HG03025 (cell line): ENCODE data around the gene AP4E1.
"Not testable (repeated sequence)": the region's sequence is repeated elsewhere in the genome, so short reads cannot be mapped to it uniquely, and the experiment has no call there.

Source experiments
- ATAC-seq: cut with Tn5 transposase; IDR thresholded peaks from one replicate; pipeline ENCODE4 v1.9.1; 2021; ENCODE audit warnings: mild to moderate bottlenecking, moderate library complexity; ENCODE audit not compliant: unreplicated experiment, low FRiP score

AP4E1 gene

GRCh38 chr15:50939911-50940310 is 31.4 kb downstream of the AP4E1 start:
- ATAC-seq: no peak

GRCh38 chr15:50940506-50940905 is 32.0 kb downstream of the AP4E1 start:
- ATAC-seq: no peak

GRCh38 chr15:50943638-50944037 is 35.2 kb downstream of the AP4E1 start:
- ATAC-seq: no peak

GRCh38 chr15:50944672-50945071 is 36.2 kb downstream of the AP4E1 start:
- ATAC-seq: no peak

- no peak for ATAC-seq
Measured at GRCh38 chr15:50945725-50946124, 37.2 kb downstream of the AP4E1 start.

- not testable (repeated sequence) for ATAC-seq
Measured at GRCh38 chr15:50950745-50951144, 42.3 kb downstream of the AP4E1 start.

- no peak for ATAC-seq
Measured at GRCh38 chr15:50953302-50953701, 44.8 kb downstream of the AP4E1 start.

GRCh38 chr15:50954837-50955236 is 46.4 kb downstream of the AP4E1 start:
- not testable (repeated sequence) for ATAC-seq

GRCh38 chr15:50959717-50960116 is 51.2 kb downstream of the AP4E1 start:
- no peak for ATAC-seq

- no peak for ATAC-seq
Measured at GRCh38 chr15:50964075-50964474, 55.6 kb downstream of the AP4E1 start.

- ATAC-seq: no peak
Measured at GRCh38 chr15:50968353-50968752, 59.9 kb downstream of the AP4E1 start.

- no peak for ATAC-seq
Measured at GRCh38 chr15:50970524-50970923, 62.0 kb downstream of the AP4E1 start.

- no peak for ATAC-seq
Measured at GRCh38 chr15:50971115-50971514, 62.6 kb downstream of the AP4E1 start.

- ATAC-seq: no peak
Measured at GRCh38 chr15:50971542-50971941, 63.1 kb downstream of the AP4E1 start.

- ATAC-seq: no peak
Measured at GRCh38 chr15:50973605-50974004, 65.1 kb downstream of the AP4E1 start.

GRCh38 chr15:50977162-50977561 is 68.7 kb downstream of the AP4E1 start:
- ATAC-seq: no peak

GRCh38 chr15:50978580-50978979 is 70.1 kb downstream of the AP4E1 start:
- no peak for ATAC-seq

GRCh38 chr15:50979041-50979440 is 70.6 kb downstream of the AP4E1 start:
- ATAC-seq: no peak

GRCh38 chr15:50993598-50993997 is 85.1 kb downstream of the AP4E1 start:
- ATAC-seq: no peak

GRCh38 chr15:50996641-50997040 is 88.2 kb downstream of the AP4E1 start:
- ATAC-seq: no peak

GRCh38 chr15:50997371-50998051 is 89.0 kb downstream of the AP4E1 start:
- ATAC-seq: no peak

- no peak for ATAC-seq
Measured at GRCh38 chr15:51004103-51004551, 95.6 kb downstream of the AP4E1 start.
